ENCODE measurements around the gene AGXT.

AGXT gene

GRCh38 chr2:240889601-240890560 is 21.3 kb downstream of the AGXT start:
- no peak for DNase-seq
- TF ChIP-seq GATA1 (IDR thresholded peaks at IDR 0.05; ENCODE audit: low read depth, low read length), result no peak
- TF ChIP-seq POLR2A (IDR thresholded peaks at IDR 0.05; ENCODE audit: low read length), result no peak

DNA sequence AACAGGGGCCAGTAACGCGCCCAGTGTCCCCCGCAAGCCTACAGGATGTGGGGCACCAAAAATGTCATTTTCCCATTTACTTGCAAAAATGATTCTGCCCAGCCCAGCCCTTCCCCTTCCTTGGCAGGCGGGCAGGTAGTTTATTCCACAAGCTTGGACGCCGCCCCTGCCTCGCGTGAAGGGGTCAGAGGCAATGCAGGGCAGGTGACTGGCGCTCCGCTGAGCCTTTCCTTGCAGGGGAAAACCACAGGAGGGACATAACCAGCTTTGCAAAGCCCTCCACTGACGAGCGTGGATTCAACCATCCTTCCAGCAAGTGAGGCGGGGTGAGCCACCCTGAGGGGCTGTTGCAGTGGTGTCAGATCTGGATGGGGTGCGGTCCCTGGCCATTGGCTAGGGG is 22.1 kb downstream of the AGXT start:
- TF ChIP-seq GATA1 (IDR thresholded peaks at IDR 0.05; ENCODE audit: low read depth, low read length), result no peak
- TF ChIP-seq POLR2A (IDR thresholded peaks at IDR 0.05; ENCODE audit: low read length), result no peak
- no peak for DNase-seq

DNA sequence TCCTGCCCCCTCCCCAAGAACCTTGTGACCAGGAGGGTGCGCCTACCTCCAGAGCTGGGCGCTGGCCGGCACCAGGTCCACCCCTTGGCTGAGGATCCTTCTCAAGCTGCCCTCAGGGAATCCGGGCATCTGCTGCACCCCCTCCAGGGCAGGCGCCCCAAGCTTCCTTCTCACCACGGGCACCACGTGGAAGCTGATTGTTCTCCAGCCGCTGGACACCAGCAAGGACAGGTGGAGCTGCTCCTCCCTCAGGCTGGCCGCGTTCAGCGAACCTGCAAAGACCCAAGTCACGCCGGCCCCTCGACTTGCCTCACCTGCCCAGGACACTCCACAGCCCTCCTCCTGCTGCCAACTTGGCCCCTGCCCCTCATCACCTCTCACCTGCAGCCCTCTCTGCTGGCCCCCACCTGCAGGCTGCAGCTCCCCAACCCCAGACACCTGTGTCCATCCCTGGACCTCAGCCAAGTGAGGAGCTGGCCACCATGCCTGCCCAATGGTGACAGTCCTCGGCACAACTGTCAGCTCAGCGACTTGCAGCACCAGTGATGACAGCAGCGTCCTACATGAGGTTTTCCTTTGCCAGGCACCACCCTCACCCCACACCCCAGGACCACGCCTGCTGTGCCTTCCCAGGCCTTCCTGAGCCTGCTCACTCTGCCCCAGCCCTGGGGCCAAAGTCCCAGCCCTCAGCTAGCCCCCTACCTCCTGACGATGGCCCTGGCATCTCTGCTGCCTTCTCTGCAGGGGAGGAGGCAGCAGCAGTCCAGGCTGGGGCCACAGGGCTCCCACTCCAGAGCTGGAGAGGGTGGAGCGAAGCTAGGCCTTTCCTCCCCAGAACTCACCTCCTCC is 23.1 kb downstream of the AGXT start:
- TF ChIP-seq GATA1 (IDR thresholded peaks at IDR 0.05; ENCODE audit: low read depth, low read length) (no peak), POLR2A (IDR thresholded peaks at IDR 0.05; ENCODE audit: low read length) (no peak)
- no peak for DNase-seq

DNA sequence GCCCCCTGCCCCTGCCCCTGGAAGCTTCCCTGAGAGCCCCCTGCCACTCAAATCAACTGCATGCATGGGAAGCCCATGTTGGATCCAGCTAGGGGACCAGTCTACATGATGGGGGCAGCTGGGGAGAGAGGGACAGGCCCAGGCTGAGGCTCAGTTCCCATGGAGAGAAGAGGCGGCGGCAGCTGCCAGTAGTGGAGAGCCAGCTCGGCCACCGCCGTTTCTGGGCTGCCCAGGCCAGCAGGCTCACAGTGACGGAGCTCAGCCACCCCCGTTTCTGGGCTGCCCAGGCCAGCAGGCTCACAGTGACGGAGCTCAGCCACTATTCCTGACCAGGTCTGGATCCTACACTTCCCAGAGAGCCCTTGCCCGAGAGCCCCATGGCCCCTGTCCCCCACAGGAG is 23.7 kb downstream of the AGXT start:
- TF ChIP-seq POLR2A (IDR thresholded peaks at IDR 0.05; ENCODE audit: low read length) (no peak), GATA1 (IDR thresholded peaks at IDR 0.05; ENCODE audit: low read depth, low read length) (no peak)

DNA sequence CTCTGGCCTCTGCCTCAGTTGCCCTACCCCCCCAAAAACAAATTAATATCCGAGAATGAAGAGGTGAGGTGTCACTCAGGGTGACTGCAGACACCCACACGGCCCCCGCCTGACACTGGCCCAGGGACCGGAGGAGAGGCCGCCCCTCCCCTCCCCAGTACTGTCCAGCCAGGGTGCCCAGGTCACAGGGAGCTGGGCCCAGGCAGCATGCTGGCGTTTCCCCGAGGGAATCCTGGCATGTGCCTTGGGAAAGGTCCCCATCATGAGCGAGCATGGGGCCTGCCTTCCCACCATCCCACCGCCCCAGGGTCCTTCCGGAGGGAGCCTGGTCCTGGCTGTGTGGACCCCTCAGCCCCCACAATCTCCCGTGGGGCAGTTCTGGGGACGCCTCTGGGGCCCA is 24.3 kb downstream of the AGXT start:
- no peak for DNase-seq
- TF ChIP-seq POLR2A (IDR thresholded peaks at IDR 0.05; ENCODE audit: low read length), result no peak
- TF ChIP-seq GATA1 (IDR thresholded peaks at IDR 0.05; ENCODE audit: low read depth, low read length), result no peak

More for the DNA sequence above, 23.7 kb downstream of the AGXT start:
- no peak for DNase-seq

DNA sequence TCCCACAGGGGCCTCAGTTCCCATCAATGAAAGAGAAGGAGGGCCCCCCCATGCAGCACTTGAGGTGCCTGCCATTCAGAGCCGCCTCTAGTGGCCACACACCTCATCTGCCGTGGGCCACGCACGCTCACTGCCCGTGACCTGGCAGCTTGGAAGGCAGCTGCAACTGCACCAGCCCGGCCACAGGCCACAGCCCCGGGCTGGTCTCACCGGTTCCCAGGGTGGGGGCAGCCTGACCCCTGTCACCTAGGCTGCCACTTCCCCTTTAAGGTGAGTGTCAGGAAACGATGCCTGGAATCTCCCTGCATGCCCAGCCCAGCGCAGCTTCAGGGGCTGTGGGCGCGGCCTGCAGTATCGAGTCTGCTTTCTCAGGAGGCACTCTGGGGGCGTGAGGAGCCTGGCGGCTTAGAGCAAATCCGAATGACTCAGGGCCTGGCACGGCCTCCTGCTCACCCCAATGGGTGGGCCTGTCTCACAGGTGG is 24.8 kb downstream of the AGXT start:
- DNase-seq, result no peak

GRCh38 chr2:240894006-240894405 is 25.4 kb downstream of the AGXT start:
- DNase-seq, result no peak

More for the DNA sequence above, 24.8 kb downstream of the AGXT start:
- no peak for TF ChIP-seq POLR2A (IDR thresholded peaks at IDR 0.05; ENCODE audit: low read length)
- TF ChIP-seq GATA1 (IDR thresholded peaks at IDR 0.05; ENCODE audit: low read depth, low read length), result no peak

DNA sequence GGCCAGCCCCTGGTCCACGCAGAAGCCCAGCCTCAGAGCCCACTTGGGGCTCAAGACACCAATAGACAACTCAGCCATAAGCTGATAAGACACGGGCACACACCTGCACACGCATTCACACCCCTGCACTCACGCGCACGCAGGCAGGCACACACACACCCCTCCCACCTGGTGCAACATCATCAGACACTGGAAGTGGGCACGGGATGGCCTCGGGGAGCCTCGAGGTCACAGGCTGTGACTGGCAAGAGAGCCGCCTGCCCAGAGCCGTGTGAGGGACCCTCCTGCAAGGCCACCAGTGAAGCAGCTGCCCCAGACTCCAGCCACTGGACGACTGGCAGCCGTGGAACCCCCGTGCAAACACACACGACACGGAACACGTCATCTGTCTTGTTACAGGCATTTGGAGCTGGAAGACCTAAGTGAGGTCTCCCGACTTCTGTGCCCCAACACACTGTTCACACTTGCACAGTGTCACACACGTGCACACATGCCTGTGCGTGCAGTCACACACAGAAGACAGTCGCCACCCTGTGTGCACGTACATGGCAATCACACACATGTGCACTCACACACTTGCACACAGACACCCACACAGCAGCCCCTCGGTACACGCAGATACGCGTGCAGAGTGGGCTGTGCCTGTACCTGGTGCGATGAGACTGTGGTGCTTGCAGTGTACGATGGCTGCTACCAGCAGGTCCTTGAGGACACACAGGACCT is 26.4 kb downstream of the AGXT start:
- no peak for TF ChIP-seq POLR2A (IDR thresholded peaks at IDR 0.05; ENCODE audit: low read length)
- TF ChIP-seq GATA1 (IDR thresholded peaks at IDR 0.05; ENCODE audit: low read depth, low read length), result no peak
- DNase-seq, result no peak

More at GRCh38 chr2:240894006-240894405, 25.4 kb downstream of the AGXT start:
- no peak for TF ChIP-seq POLR2A (IDR thresholded peaks at IDR 0.05; ENCODE audit: low read length)
- no peak for TF ChIP-seq GATA1 (IDR thresholded peaks at IDR 0.05; ENCODE audit: low read depth, low read length)

DNA sequence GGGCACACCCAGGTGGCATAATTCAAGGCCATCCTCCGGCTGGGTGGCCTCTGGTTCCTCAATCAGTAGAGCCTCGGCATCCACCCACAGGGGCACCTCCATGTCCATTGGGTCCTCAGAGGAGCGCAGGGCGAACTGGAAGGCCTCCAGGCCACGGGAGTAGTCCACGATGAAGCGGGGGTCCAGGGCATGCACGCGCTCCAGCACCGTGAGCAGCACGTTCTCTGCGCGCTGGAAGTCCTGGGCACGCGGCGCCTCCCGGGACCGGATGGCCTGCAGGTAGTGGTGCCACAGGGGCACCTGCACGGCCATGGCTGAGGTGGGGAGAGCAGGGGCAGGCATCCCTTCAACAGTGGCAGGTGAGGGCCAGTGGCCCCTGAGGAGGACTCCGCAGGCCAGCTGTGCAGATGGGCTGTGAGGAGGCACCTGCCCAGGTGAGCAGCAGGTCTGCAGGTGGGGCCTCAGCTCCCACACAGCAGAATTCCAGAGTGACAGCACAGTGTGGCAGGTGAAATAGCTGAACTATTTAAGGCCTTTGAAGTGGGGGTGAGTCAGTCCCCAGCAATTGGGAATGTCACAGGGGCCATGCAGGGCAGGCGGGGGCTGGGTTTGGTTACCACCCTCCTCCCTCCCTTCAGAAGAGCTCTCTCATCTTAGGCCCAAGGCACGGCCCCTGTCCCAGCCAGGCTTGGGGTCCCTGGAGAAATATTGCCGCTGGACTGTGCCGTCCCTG is 27.2 kb downstream of the AGXT start, which contains the start of gene MAB21L4:
MAB21L4 (minus strand) TSS at position 501 of the 733 bp plus-strand sequence; CDS start at position 342, 159 bp downstream.
- no peak for TF ChIP-seq GATA1 (IDR thresholded peaks at IDR 0.05; ENCODE audit: low read depth, low read length)
- TF ChIP-seq POLR2A (IDR thresholded peaks at IDR 0.05; ENCODE audit: low read length), result no peak
- DNase-seq, result no peak

DNA sequence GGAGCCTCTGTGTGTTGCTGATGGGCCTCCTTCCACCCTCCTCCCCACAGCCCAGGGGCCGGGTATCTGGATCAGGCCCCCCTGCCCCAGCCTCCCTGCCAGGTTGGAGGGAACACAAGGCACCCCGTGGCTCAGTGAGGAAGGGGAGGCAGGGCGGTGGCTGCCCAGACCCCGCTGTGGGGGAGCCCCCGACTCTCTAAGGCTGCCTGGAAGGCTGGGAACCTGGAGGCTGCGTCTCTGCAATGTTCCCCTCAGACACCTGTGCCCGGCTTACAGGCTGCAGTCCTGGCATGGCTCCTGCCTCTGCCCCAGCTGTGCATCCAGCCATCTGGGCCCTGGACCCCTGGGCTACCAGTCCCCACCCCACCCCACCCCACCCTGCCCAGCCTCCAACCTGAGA is 27.8 kb downstream of the AGXT start:
- TF ChIP-seq GATA1 (IDR thresholded peaks at IDR 0.05; ENCODE audit: low read depth, low read length) (no peak), POLR2A (IDR thresholded peaks at IDR 0.05; ENCODE audit: low read length) (no peak)
- no peak for DNase-seq

GRCh38 chr2:240896871-240897692 is 28.5 kb downstream of the AGXT start:
- TF ChIP-seq POLR2A (IDR thresholded peaks at IDR 0.05; ENCODE audit: low read length), result no peak
- no peak for DNase-seq

- TF ChIP-seq POLR2A (IDR thresholded peaks at IDR 0.05; ENCODE audit: low read length) (no peak), GATA1 (IDR thresholded peaks at IDR 0.05; ENCODE audit: low read depth, low read length) (no peak)
- DNase-seq, result no peak
Observed at GRCh38 chr2:240898108-240898730, 29.6 kb downstream of the AGXT start.
